Measurements from ENCODE around the gene KRT78. TPM values are rescaled to one million over a fixed set of nuclear protein-coding genes. Genes with fewer than 3 reads are reported as not detected.

KRT78 gene
- total and polyA plus RNA-seq, 11 donors = 0.14 TPM; not detected in 10

- no peak for ATAC-seq
- WGBS, 4 donors = 73 to 84% (median 77%) methylated on average over 7 of the region's 7 CpGs
- H3K27ac ChIP-seq = no peak overlapping the region
- H3K4me1 ChIP-seq = no peaks in the 10 kb centered on the region
- no peak for DNase-seq
- intact Hi-C loops (cut with DNase I) = no loop called here
- H3K4me3 ChIP-seq = no peak overlapping the region
- peaks cover 0 to 16% (median 0%) of the 10 kb centered on the region in 9 donors for H3K27me3 ChIP-seq
- H3K9me3 ChIP-seq = no peaks in the 10 kb centered on the region
- H3K36me3 ChIP-seq = no peaks in the 10 kb centered on the region
- TF ChIP-seq CTCF (IDR thresholded peaks at IDR 0.05) (no peak), POLR2A (IDR thresholded peaks at IDR 0.05) (no peak)
Measured at GRCh38 chr12:52809166-52809565, 39.6 kb downstream of the KRT78 start.

- no peaks in the 10 kb centered on the region for H3K36me3 ChIP-seq
- intact Hi-C loops (cut with DNase I) = no loop called here
- ATAC-seq (no peak), DNase-seq (no peak)
- WGBS, 4 donors = 89 to 93% (median 91%) methylated on average over 8 of the region's 8 CpGs
- peaks cover 0 to 16% (median 0%) of the 10 kb centered on the region in 9 donors for H3K27me3 ChIP-seq
- no peak overlapping the region for H3K4me3 ChIP-seq
- H3K27ac ChIP-seq = no peak overlapping the region
- no peaks in the 10 kb centered on the region for H3K4me1 ChIP-seq
- H3K9me3 ChIP-seq = no peaks in the 10 kb centered on the region
- no peak for TF ChIP-seq CTCF (IDR thresholded peaks at IDR 0.05)
- TF ChIP-seq POLR2A (IDR thresholded peaks at IDR 0.05) = no peak
Measured at GRCh38 chr12:52808573-52809160, 40.1 kb downstream of the KRT78 start.

DNA sequence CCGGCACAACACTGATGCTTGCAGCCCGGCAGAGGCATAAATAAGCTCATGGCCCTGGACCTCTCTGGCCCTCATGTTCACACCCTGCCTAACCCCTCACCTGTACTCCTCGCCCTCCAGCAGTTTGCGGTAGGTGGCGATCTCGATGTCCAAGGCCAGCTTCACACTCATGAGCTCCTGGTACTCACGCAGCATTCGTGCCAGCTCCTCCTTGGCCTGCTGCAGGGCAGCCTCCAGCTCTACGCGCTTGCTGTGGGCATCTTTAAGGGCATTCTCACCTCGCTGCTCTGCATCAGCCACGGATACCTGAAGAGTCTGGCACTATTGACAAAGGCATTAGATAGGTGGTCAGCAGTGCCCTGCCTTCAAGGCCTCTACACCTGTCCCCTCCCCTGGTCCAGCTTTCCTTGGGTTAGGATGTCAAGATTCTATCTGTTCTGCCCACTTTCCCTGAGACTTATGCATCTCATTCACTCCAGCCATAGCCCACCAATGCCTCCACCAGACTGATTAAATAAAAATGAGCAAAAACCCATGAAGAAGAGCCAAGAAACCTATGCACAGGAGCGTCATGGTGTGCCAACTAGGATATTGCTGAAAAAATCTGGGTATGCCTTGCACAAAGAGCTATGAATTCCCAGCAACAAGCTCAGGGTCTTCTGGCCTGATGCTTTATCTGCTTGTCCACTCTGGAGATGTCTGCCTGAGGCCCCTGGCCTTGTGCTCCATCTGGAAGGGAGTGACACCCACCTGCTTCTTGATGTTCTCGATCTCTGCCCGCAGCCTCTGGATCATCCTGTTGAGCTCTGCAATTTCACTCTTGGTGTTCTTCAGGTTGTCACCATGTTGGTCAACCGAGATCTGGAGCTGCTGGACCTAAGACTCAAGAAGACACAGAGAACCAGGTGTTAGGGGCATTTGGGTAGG, 41.0 kb downstream of the KRT78 start:
- no peak for DNase-seq
- no peak for TF ChIP-seq CTCF (IDR thresholded peaks at IDR 0.05)
- no peak for TF ChIP-seq POLR2A (IDR thresholded peaks at IDR 0.05)
- Histone ChIP-seq H3K27me3 (peaks cover 0 to 16% (median 0%) of the 10 kb centered on the region in 9 donors), H3K4me1 (no peaks in the 10 kb centered on the region), H3K9me3 (no peaks in the 10 kb centered on the region), H3K36me3 (no peaks in the 10 kb centered on the region), H3K27ac (no peak overlapping the region), H3K4me3 (no peak overlapping the region)
- intact Hi-C loops (cut with DNase I) = no loop called here
- ATAC-seq = no peak
- 81 to 89% (median 83%) methylated on average over 16 of the region's 16 CpGs for whole genome bisulfite sequencing, 4 donors

DNA sequence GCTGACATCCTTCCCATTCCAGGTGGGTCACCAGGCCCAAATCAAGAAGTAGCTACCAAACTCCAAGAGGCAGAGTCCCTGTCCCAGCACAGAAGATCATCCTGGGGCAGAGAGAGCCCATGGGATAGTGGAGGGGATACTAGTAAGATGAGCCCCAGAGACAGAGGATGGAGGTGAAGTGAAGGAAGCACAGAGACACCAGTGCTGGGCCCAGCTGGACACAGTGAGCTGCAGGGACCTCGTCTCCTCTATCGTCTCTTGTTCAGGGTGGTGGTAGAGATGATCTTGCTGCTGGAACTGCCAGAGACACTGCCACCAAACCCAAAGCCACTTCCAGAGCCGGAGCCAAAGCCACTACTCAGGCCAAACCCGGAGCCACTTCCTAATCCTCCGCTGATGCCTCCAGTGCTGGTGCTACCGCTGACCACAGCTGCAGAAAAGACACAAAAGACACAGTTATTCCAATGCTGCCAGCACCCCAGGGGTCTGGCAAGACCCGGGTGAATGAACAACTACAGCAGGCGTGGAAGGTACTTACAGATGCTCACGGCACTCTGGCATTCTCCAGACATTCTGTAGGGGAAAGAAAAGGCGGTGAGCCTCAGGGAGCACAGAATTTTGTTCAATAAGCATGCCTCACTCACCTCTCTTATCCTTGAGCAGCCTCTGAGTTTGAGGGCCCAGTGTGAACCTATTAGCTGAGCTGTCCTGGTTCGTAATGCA, 41.8 kb downstream of the KRT78 start:
- ATAC-seq (no peak), DNase-seq (no peak)
- no peaks in the 10 kb centered on the region for H3K9me3 ChIP-seq
- no peak overlapping the region for H3K4me3 ChIP-seq
- no peak overlapping the region for H3K27ac ChIP-seq
- no peaks in the 10 kb centered on the region for H3K36me3 ChIP-seq
- WGBS, 4 donors = 82 to 89% (median 86%) methylated on average over 10 to 11 of the region's 11 CpGs
- intact Hi-C loops (cut with DNase I) = no loop called here
- H3K4me1 ChIP-seq = no peaks in the 10 kb centered on the region
- H3K27me3 ChIP-seq = peaks cover 0 to 16% (median 0%) of the 10 kb centered on the region in 9 donors
- TF ChIP-seq CTCF (IDR thresholded peaks at IDR 0.05) = no peak
- TF ChIP-seq POLR2A (IDR thresholded peaks at IDR 0.05) = no peak

Data from heart left ventricle (tissue), 16 donors.